Embryonic facial prominence (tissue), 1 donor: ENCODE measurements around the gene STEAP3.

ENCODE experiments used
- DNase-seq: peaks from one replicate; pipeline ENCODE4 v3.0.0-alpha.2; 2016; ENCODE audit errors: extremely low spot score

STEAP3 gene

GRCh38 chr2:119225105-119225865 lies 1.7 kb downstream of the STEAP3 start:
- DNase-seq, result no peak

DNA sequence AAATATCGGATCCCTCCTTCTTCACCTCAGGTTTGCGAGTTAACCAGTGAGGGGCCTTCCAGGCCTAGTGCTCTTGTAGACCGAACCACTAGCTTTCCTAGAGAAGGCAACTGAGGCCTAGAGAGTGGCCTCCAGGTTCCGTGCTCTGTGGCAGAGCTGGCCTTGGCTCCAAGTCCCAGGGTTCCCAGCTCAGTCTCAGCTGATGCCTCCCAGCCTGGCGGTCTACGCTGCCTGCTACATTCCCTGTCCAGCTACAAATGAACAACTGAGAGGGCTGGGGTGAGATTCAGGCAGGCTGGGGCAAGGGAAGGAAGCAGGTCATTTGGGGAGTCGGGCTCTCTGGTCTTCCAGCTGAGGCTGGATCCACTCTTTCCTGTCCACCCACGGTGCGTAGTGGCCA lies 2.3 kb downstream of the STEAP3 start:
- DNase-seq, result no peak

GRCh38 chr2:119227346-119227745 lies 3.7 kb downstream of the STEAP3 start:
- no peak for DNase-seq

GRCh38 chr2:119228136-119228535 lies 4.5 kb downstream of the STEAP3 start:
- DNase-seq, result no peak

DNA sequence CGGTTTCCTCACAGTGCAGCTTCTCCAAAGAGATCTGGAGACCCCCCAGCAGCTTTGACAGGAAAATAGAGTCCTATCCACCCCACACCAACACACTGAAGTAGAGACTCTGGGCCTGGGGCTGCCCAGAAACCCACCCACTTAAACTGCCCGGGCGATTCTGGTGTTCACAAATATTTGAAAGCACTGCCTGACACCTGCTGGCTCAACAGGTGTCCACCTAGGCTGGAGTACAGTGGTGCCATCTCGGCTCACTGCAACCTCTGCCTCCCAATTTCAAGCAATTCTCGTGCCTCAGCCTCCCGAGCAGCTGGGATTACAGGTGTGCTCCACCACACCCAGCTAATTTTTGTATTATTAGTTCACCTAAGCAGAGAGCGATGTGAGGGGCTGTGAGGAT lies 5.3 kb downstream of the STEAP3 start:
- DNase-seq, result no peak

GRCh38 chr2:119229716-119230115 lies 6.1 kb downstream of the STEAP3 start:
- no peak for DNase-seq

- DNase-seq, result no peak
Measured at GRCh38 chr2:119230219-119231185, 6.9 kb downstream of the STEAP3 start.

GRCh38 chr2:119231975-119232665 lies 8.5 kb downstream of the STEAP3 start:
- no peak for DNase-seq

DNA sequence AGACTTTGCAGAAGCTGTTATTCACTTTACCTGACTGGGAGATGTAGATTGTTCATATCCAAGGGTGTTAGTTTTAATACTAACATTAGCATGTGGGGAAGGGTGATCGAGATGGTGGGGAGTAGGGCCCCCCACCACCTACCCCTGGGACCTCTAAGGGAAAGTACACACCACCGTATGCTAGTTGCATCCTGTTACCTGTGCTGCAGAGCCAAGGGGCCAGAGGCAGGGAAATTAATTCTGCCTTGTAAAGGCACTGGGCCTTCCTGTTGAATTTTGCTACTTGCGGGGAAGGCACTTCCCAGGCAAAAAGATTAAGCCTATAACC lies 9.0 kb downstream of the STEAP3 start:
- no peak for DNase-seq

- DNase-seq, result no peak
Measured at GRCh38 chr2:119233326-119234020, 9.8 kb downstream of the STEAP3 start.

- no peak for DNase-seq
Measured at GRCh38 chr2:119234021-119235019, 10.7 kb downstream of the STEAP3 start.

GRCh38 chr2:119236796-119237195 lies 13.2 kb downstream of the STEAP3 start:
- DNase-seq, result no peak

DNA sequence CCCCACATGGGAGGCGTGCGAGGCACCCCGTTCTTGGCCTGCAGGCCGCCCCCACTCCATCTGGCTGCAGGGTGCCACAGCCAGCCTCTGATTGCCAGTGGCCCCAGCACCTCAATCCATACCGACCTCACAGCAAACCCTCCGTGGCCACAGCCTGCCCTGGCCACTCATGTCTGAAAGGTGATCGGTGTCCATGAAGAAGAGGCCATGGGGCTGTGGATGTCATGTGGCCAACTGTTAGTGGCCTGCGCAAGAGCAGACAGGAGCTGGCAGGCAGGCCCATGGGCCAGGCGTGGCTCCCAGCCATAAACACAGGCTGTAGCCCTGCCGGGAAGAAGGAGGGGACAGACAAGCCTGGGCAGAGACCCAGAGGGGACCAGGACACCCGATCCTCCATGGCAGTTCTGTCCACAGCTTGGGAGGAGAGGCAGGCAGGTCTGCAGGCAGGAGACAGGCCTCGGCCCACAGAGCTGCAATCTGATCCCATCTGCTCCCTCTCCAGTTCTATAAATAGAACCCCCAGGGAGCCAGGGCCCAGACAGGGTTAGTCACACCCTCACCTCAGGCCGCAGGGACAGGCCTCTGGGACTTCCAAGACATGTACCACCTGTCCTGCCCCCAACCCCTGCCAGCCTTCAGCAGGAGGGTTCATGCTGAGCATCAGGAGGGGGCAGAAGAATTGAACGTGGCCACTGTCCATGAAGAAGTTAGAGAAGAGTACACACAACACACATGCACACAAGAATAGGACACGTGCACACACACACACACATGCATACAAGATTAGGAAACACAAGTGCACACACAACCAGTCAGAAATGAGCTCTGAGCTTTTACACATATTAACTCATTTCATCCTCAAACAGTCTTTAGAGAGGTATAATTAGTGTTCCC lies 16.9 kb downstream of the STEAP3 start:
- DNase-seq, result no peak

GRCh38 chr2:119241205-119241532 lies 17.5 kb downstream of the STEAP3 start:
- DNase-seq, result no peak

DNA sequence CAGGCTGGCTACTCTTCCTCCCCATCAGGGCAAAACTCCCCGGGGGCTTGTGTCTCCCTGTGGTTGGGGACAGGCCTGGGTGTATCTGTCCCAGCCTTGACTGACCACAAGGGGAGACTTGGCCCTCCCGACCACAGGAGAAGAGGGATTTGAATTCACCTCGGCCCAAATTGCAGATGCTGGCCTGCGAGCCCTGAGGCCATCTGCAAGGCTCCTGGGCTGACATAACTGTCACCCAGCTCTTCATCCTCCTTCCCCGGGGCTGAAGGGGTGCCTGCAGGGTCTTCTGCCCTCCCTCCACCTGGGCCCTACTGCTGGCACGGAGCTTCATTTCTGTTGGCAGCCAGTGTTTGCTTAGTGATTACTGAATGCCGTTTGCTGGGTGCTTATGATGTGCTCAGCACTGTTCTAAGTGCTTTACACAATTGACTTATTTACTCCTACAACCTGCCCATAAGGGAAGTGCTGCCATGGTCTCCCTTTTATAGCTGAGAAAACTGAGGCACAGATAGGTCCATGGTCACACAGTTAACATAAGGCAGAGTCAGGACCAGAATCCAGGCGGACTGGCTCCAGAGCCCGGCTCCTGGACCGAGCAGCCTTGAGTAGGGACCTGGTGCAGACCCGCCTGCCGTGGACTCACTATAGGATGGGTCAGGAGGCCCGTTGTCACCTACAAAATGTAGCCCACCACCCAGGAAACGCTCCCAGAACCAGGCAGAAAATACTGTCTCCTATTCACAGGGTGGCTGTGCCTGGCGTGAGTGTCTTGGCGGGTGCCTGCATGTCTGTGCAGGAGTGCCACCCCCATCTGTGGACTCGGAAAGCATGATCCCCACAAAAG lies 18.9 kb downstream of the STEAP3 start:
- DNase-seq, result no peak

DNA sequence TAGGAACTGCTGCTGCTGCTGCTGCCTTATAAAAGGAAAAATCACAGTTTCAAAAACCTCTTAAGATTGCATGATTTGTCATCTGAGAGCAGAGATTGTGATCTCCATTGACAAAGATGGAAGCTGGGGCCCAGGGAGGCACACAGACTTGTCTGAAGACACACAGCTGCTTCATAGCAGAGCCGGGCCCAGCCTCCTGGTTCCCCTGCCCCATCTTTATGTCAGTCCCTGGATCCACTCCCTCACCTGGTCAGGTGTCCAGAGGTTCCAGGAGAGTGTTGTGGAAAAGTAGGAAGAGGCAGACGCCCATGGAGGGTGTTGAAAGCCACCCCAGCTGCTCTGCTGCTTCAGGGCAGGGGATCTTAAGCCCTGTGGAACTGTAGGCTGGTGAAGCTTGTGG lies 20.0 kb downstream of the STEAP3 start:
- no peak for DNase-seq

GRCh38 chr2:119245076-119245840 lies 21.6 kb downstream of the STEAP3 start:
- DNase-seq, result no peak

DNA sequence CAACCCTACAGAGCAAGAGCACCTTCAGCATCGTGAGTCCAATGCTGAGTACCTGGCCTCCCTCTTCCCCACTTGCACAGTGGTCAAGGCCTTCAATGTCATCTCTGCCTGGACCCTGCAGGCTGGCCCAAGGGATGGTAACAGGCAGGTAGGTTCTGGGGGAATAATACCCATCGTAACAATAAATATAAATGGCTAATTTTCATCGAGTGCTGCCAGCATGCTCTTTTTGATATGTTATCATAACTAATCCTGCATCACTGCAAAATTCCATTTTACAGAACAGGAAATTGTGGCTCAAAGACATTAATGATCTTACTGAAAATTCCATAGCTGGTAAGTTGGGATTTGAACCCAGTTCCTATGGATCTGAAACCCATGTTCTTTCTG lies 22.2 kb downstream of the STEAP3 start:
- DNase-seq, result no peak
